CD8-positive, alpha-beta memory T cell (primary cell): ENCODE results near the gene ALKBH2. TPM values are rescaled to one million over a fixed set of nuclear protein-coding genes. Genes with fewer than 3 reads are reported as not detected.

ENCODE experiments used
- CTCF ChIA-PET: fragments of 350-600 bp; sonication (Branson Sonifier 250); formaldehyde crosslinking; loops from one replicate; lab custom pipeline; 2021; ENCODE audit warnings: antibody characterized with exemption; lab: Charles Lee
- POLR2A ChIA-PET: fragments of 350-600 bp; sonication (Branson Sonifier 250); formaldehyde crosslinking; loops from one replicate; lab custom pipeline; 2021; ENCODE audit warnings: antibody characterized with exemption; lab: Charles Lee
- DNase-seq, 5 donors: peaks; one replicate each; pipeline versions ENCODE4 v3.0.0 to v3.0.0-alpha.2; 2020 to 2022; ENCODE audit warnings: mixed read lengths in 1 of 5
- H3K27ac ChIP-seq: one replicate; pipeline ENCODE4 v1.7.0; 2013; ENCODE audit warnings: low read depth, mild to moderate bottlenecking, low read length, moderate library complexity
- H3K27me3 ChIP-seq: 2 replicates; pipeline ENCODE4 v1.7.0; 2013; ENCODE audit warnings: low read length, mild to moderate bottlenecking; ENCODE audit not compliant: insufficient read depth, poor library complexity, severe bottlenecking
- H3K36me3 ChIP-seq: 2 replicates; pipeline ENCODE4 v1.7.0; 2013; ENCODE audit warnings: mild to moderate bottlenecking, low read length, moderate library complexity; ENCODE audit not compliant: insufficient read depth
- H3K4me1 ChIP-seq: 2 replicates; pipeline ENCODE4 v1.7.0; 2013; ENCODE audit warnings: mild to moderate bottlenecking, low read length, moderate library complexity; ENCODE audit not compliant: insufficient read depth
- H3K4me3 ChIP-seq: 2 replicates; pipeline ENCODE4 v1.7.0; 2013; ENCODE audit warnings: mild to moderate bottlenecking, low read length
- H3K9me3 ChIP-seq: 2 replicates; pipeline ENCODE4 v1.7.0; 2013; ENCODE audit warnings: mild to moderate bottlenecking, low read length
- H3K27ac Mint-ChIP-seq, 8 donors: one replicate each; pipeline ENCODE4 v1.8.0; 2020 to 2021; ENCODE audit warnings: mixed read lengths in 8 of 8, mild to moderate bottlenecking in 6 of 8, inconsistent platforms in 3 of 8, moderate library complexity in 3 of 8
- H3K27me3 Mint-ChIP-seq, 2 donors: one replicate each; pipeline ENCODE4 v1.8.0; 2020 to 2021; ENCODE audit warnings: mixed read lengths in 2 of 2, mild to moderate bottlenecking in 1 of 2, moderate library complexity in 1 of 2
- H3K36me3 Mint-ChIP-seq, 3 donors: one replicate each; pipeline ENCODE4 v1.8.0; 2020 to 2021; ENCODE audit warnings: mixed read lengths in 3 of 3, inconsistent platforms in 1 of 3, mild to moderate bottlenecking in 1 of 3
- H3K4me1 Mint-ChIP-seq, 3 donors: one replicate each; pipeline ENCODE4 v1.8.0; 2020 to 2021; ENCODE audit warnings: mixed read lengths in 3 of 3, inconsistent platforms in 1 of 3, mild to moderate bottlenecking in 1 of 3
- H3K4me3 Mint-ChIP-seq, 7 donors: one replicate each; pipeline ENCODE4 v1.8.0; 2020 to 2021; ENCODE audit warnings: mixed read lengths in 7 of 7, mild to moderate bottlenecking in 6 of 7, moderate library complexity in 4 of 7, inconsistent platforms in 2 of 7
- H3K9me3 Mint-ChIP-seq, 5 donors: one replicate each; pipeline ENCODE4 v1.8.0; 2020 to 2022; ENCODE audit warnings: mixed read lengths in 5 of 5, mild to moderate bottlenecking in 3 of 5, moderate library complexity in 2 of 5, inconsistent platforms in 1 of 5
- polyA plus RNA-seq: library from polyadenylated mRNA; unstranded; fragments of 300-500 nt; fragmentation: Illumina TruSeq; gene quantifications from one replicate; pipeline ENCODE4 v1.2.3, GENCODE V29; 2021
- total RNA-seq, 2 experiments: library from RNA; stranded (reverse); gene quantifications; one replicate each; pipeline ENCODE4 v1.2.3, GENCODE V29; 2021

Gene ALKBH2
- total and polyA plus RNA-seq, 3 experiments from 2014 or later: 16.4 to 42.9 (median 41.3) TPM

- Histone ChIP-seq H3K4me3 (no peak overlapping the region), H3K9me3 (no peaks in the 10 kb centered on the region), H3K27ac (no peak overlapping the region), H3K27me3 (no peaks in the 10 kb centered on the region), H3K36me3 (peaks cover 43% of the 10 kb centered on the region), H3K4me1 (no peaks in the 10 kb centered on the region)
- CTCF ChIA-PET: interaction anchor here (0.8 kb wide), 1 partner anchor 203 kb away, joined by 3 read pairs; no protein-coding TSS in a partner anchor
- POLR2A ChIA-PET: no interaction called here
- Mint-ChIP-seq H3K27me3 (no peaks in the 10 kb centered on the region), H3K9me3 (no peaks in the 10 kb centered on the region), H3K4me3 (no peak overlapping the region), H3K36me3 (peaks cover 3 to 91% (median 30%) of the 10 kb centered on the region in 3 donors), H3K4me1 (peaks cover 0 to 5% (median under 1%) of the 10 kb centered on the region in 3 donors), H3K27ac (peak overlapping the region in 2 of 8 donors; percentile 3 to 63)
- no peak for DNase-seq
These were observed 7.7 kb downstream of the ALKBH2 start for GRCh38 chr12:109085590-109085989.

GRCh38 chr12:109084425-109084824 is 8.8 kb downstream of the ALKBH2 start:
- POLR2A ChIA-PET: interaction anchor here (0.5 kb wide), 1 partner anchor 204 kb away, joined by 3 read pairs; no protein-coding TSS in a partner anchor

GRCh38 chr12:109082751-109083150 is 10.5 kb downstream of the ALKBH2 start:
- DNase-seq: no peak
- H3K4me1 Mint-ChIP-seq: no peaks in the 10 kb centered on the region
- CTCF ChIA-PET: interaction anchor here (1.6 kb wide), 1 partner anchor 10 kb away, joined by 3 read pairs; the partner anchor contains the start of gene ALKBH2
- Histone ChIP-seq H3K9me3 (no peaks in the 10 kb centered on the region), H3K36me3 (peaks cover 35% of the 10 kb centered on the region), H3K27me3 (no peaks in the 10 kb centered on the region), H3K4me1 (no peaks in the 10 kb centered on the region), H3K4me3 (no peak overlapping the region), H3K27ac (no peak overlapping the region)
- H3K9me3 Mint-ChIP-seq: peaks cover 5 to 13% (median 5%) of the 10 kb centered on the region in 5 donors
- no peaks in the 10 kb centered on the region for H3K27me3 Mint-ChIP-seq
- POLR2A ChIA-PET: no interaction called here
- H3K36me3 Mint-ChIP-seq: peaks cover 25 to 86% (median 44%) of the 10 kb centered on the region in 3 donors
- peak overlapping the region in 1 of 8 donors; percentile 36 for H3K27ac Mint-ChIP-seq
- no peak overlapping the region for H3K4me3 Mint-ChIP-seq

More at GRCh38 chr12:109084425-109084824, 8.8 kb downstream of the ALKBH2 start:
- Histone ChIP-seq H3K4me1 (no peaks in the 10 kb centered on the region), H3K9me3 (no peaks in the 10 kb centered on the region), H3K36me3 (peaks cover 37% of the 10 kb centered on the region), H3K27ac (no peak overlapping the region), H3K27me3 (no peaks in the 10 kb centered on the region), H3K4me3 (no peak overlapping the region)
- Mint-ChIP-seq H3K4me1 (no peaks in the 10 kb centered on the region), H3K36me3 (peaks cover 14 to 89% (median 37%) of the 10 kb centered on the region in 3 donors), H3K4me3 (no peak overlapping the region), H3K27me3 (no peaks in the 10 kb centered on the region), H3K27ac (peak overlapping the region in 1 of 8 donors; percentile 27), H3K9me3 (peaks cover 0 to 5% (median 3%) of the 10 kb centered on the region in 5 donors)
- CTCF ChIA-PET: interaction anchor here (0.7 to 1.1 kb wide), 3 partner anchors 8 to 204 kb away, joined by 3 to 4 read pairs (median 3); partner anchors contain the start of gene ALKBH2
- DNase-seq: no peak

- peaks cover 11% of the 10 kb centered on the region for H3K36me3 ChIP-seq
- H3K27ac ChIP-seq: no peak overlapping the region
- no peaks in the 10 kb centered on the region for H3K27me3 ChIP-seq
- POLR2A ChIA-PET: no interaction called here
- no peaks in the 10 kb centered on the region for H3K4me1 ChIP-seq
- Mint-ChIP-seq H3K27me3 (no peaks in the 10 kb centered on the region), H3K36me3 (peaks cover 46 to 80% (median 46%) of the 10 kb centered on the region in 3 donors), H3K27ac (no peak overlapping the region), H3K4me1 (no peaks in the 10 kb centered on the region), H3K9me3 (peaks cover 4 to 12% (median 7%) of the 10 kb centered on the region in 5 donors), H3K4me3 (no peak overlapping the region)
- CTCF ChIA-PET: no interaction called here
- H3K4me3 ChIP-seq: no peak overlapping the region
- H3K9me3 ChIP-seq: no peaks in the 10 kb centered on the region
- DNase-seq: no peak
These were observed 18.4 kb downstream of the ALKBH2 start for GRCh38 chr12:109074866-109075265.

GRCh38 chr12:109069307-109070271 is 23.7 kb downstream of the ALKBH2 start:
- peaks cover 13 to 73% (median 32%) of the 10 kb centered on the region in 3 donors for H3K36me3 Mint-ChIP-seq
- no peaks in the 10 kb centered on the region for H3K27me3 ChIP-seq
- H3K4me3 ChIP-seq: no peak overlapping the region
- H3K36me3 ChIP-seq: peaks cover 17% of the 10 kb centered on the region
- no peaks in the 10 kb centered on the region for H3K9me3 Mint-ChIP-seq
- no peak overlapping the region for H3K27ac ChIP-seq
- H3K9me3 ChIP-seq: no peaks in the 10 kb centered on the region
- H3K27ac Mint-ChIP-seq: peak overlapping the region in 3 of 8 donors; percentile 70 to 80 (median 77)
- peak overlapping the region in 1 of 7 donors; percentile 34 for H3K4me3 Mint-ChIP-seq
- no peaks in the 10 kb centered on the region for H3K4me1 ChIP-seq
- CTCF ChIA-PET: interaction anchor here (0.9 to 1.6 kb wide), 3 partner anchors 8 to 42 kb away, joined by 3 to 4 read pairs (median 3); partner anchors contain the start of gene ALKBH2
- H3K27me3 Mint-ChIP-seq: no peaks in the 10 kb centered on the region
- DNase-seq: no peak
- POLR2A ChIA-PET: no interaction called here
- H3K4me1 Mint-ChIP-seq: no peaks in the 10 kb centered on the region

GRCh38 chr12:109065853-109066193 is 27.4 kb downstream of the ALKBH2 start:
- Histone ChIP-seq H3K27me3 (no peaks in the 10 kb centered on the region), H3K27ac (no peak overlapping the region), H3K4me1 (no peaks in the 10 kb centered on the region), H3K9me3 (no peaks in the 10 kb centered on the region), H3K36me3 (peaks cover 10% of the 10 kb centered on the region), H3K4me3 (no peak overlapping the region)
- ChIA-PET CTCF (interaction anchor here (1.5 kb wide), 1 partner anchor 12 kb away, joined by 3 read pairs; no protein-coding TSS in a partner anchor), POLR2A (no interaction called here)
- H3K27ac Mint-ChIP-seq: peak overlapping the region in 2 of 8 donors; percentile 30 to 38
- no peaks in the 10 kb centered on the region for H3K27me3 Mint-ChIP-seq
- no peaks in the 10 kb centered on the region for H3K9me3 Mint-ChIP-seq
- no peak overlapping the region for H3K4me3 Mint-ChIP-seq
- H3K4me1 Mint-ChIP-seq: peaks cover 3 to 6% (median 4%) of the 10 kb centered on the region in 3 donors
- no peak for DNase-seq
- peaks cover under 1 to 44% (median 20%) of the 10 kb centered on the region in 3 donors for H3K36me3 Mint-ChIP-seq

GRCh38 chr12:109065154-109065852 is 28.0 kb downstream of the ALKBH2 start:
- Mint-ChIP-seq H3K4me3 (no peak overlapping the region), H3K9me3 (no peaks in the 10 kb centered on the region), H3K4me1 (peaks cover 3 to 6% (median 4%) of the 10 kb centered on the region in 3 donors), H3K27me3 (no peaks in the 10 kb centered on the region), H3K27ac (peak overlapping the region in 3 of 8 donors; percentile 17 to 87 (median 30)), H3K36me3 (peaks cover 0 to 42% (median 18%) of the 10 kb centered on the region in 3 donors)
- H3K4me1 ChIP-seq: no peaks in the 10 kb centered on the region
- no peak overlapping the region for H3K27ac ChIP-seq
- ChIA-PET CTCF (interaction anchor here (1.5 kb wide), 1 partner anchor 11 kb away, joined by 3 read pairs; no protein-coding TSS in a partner anchor), POLR2A (no interaction called here)
- DNase-seq: no peak
- no peak overlapping the region for H3K4me3 ChIP-seq
- peaks cover 10% of the 10 kb centered on the region for H3K36me3 ChIP-seq
- no peaks in the 10 kb centered on the region for H3K9me3 ChIP-seq
- H3K27me3 ChIP-seq: no peaks in the 10 kb centered on the region
